GM12878 (cell line): ENCODE data around the gene TMPRSS6. TPM values are rescaled to one million over a fixed set of nuclear protein-coding genes. Genes with fewer than 3 reads are reported as not detected.

Experiments
- ATAC-seq: fragments of 200-7000 bp; cut with Tn5 transposase; 3 replicates; pipeline ENCODE4 v1.9.1; 2020; ENCODE audit warnings: mild to moderate bottlenecking, moderate library complexity
- BruUV-seq: library from RNA; stranded (reverse); fragments of 400-500 nt; replicated peaks from 2 replicates; lab custom pipeline; 2021; lab: Mats Ljungman, UMichigan
- CTCF ChIA-PET: fragments of 300-600 bp; sonication (Branson Sonifier 250); formaldehyde crosslinking; extraction: SDS; loops from one replicate; lab custom pipeline; 2021; ENCODE audit warnings: inconsistent platforms; lab: Yijun Ruan, JAX
- POLR2A ChIA-PET: fragments of 350-600 bp; formaldehyde crosslinking; extraction: SDS; loops from one replicate; lab custom pipeline; 2021; ENCODE audit warnings: inconsistent platforms; lab: Charles Lee
- RAD21 ChIA-PET: fragments of 300-600 bp; sonication (Branson Sonifier 250); formaldehyde crosslinking; loops from one replicate; lab custom pipeline; 2023; ENCODE audit warnings: antibody characterized with exemption; ENCODE audit not compliant: unreplicated experiment; lab: Charles Lee
- SMC1A ChIA-PET: fragments of 300-600 bp; sonication (Branson Sonifier 250); formaldehyde crosslinking; loops from one replicate; lab custom pipeline; 2023; ENCODE audit not compliant: unreplicated experiment, uncharacterized antibody; lab: Charles Lee
- DNase-seq: peaks from one replicate; pipeline ENCODE4 v3.0.0-alpha.2; 2011; ENCODE audit warnings: low read depth, low spot score
- FAIRE-seq: peaks from 3 replicates; lab custom pipeline; 2011; peaks lifted over from hg19 to GRCh38; lab: Jason Lieb, UNC
- H2AFZ ChIP-seq: 2 replicates; pipeline ENCODE4 v1.6.0; 2011; ENCODE audit warnings: low read depth, low read length, control low read depth; ENCODE audit not compliant: control insufficient read depth
- H3K27ac ChIP-seq: 2 replicates; pipeline ENCODE4 v1.5.1; 2011; ENCODE audit warnings: control low read depth; ENCODE audit not compliant: control insufficient read depth, insufficient read depth
- H3K27me3 ChIP-seq, 2 experiments: replicated peaks in 1 of 2; 2 replicates each; pipeline versions ENCODE4 v1.6.0 to v1.6.1; 2011; ENCODE audit warnings: low read length in 1 of 2; ENCODE audit not compliant: control insufficient read depth in 2 of 2, insufficient read depth in 2 of 2
- H3K36me3 ChIP-seq, 2 experiments: 2 replicates each; pipeline ENCODE4 v1.5.1; 2011; ENCODE audit warnings: low read length in 1 of 2; ENCODE audit not compliant: control insufficient read depth in 2 of 2, insufficient read depth in 2 of 2
- H3K4me1 ChIP-seq: 2 replicates; pipeline ENCODE4 v1.6.1; 2011; ENCODE audit warnings: mild to moderate bottlenecking, low read length, moderate library complexity, mixed read lengths; ENCODE audit not compliant: control insufficient read depth, insufficient read depth
- H3K4me2 ChIP-seq: 2 replicates; pipeline ENCODE4 v1.6.0; 2011; ENCODE audit warnings: control low read depth; ENCODE audit not compliant: control insufficient read depth, insufficient read depth
- H3K4me3 ChIP-seq: fragments of 200-600 bp; sonication (generic); 2 replicates; pipeline ENCODE4 v1.5.1; 2016
- H3K79me2 ChIP-seq: 2 replicates; pipeline ENCODE4 v1.6.0; 2011; ENCODE audit warnings: low read length; ENCODE audit not compliant: control insufficient read depth, insufficient read depth
- H3K9ac ChIP-seq: 2 replicates; pipeline ENCODE4 v1.8.0; 2011; ENCODE audit warnings: low read length, control low read depth, mixed read lengths; ENCODE audit not compliant: control insufficient read depth, insufficient read depth
- H3K9me3 ChIP-seq: replicated peaks from 3 replicates; pipeline ENCODE4 v1.5.1; 2011; ENCODE audit warnings: mild to moderate bottlenecking, low read length; ENCODE audit not compliant: control insufficient read depth, insufficient read depth
- H4K20me1 ChIP-seq: 2 replicates; pipeline ENCODE4 v1.6.0; 2011; ENCODE audit not compliant: control insufficient read depth, insufficient read depth
- POLR2AphosphoS5 ChIP-seq: IDR thresholded peaks from 2 replicates; pipeline ENCODE4 v1.6.1; 2011; ENCODE audit warnings: mild to moderate bottlenecking, low read length, inconsistent platforms
- ZNF622 ChIP-seq: fragments of 450-650 bp; IDR thresholded peaks from 2 replicates; pipeline ENCODE4 v1.6.1; 2017; ENCODE audit warnings: mild to moderate bottlenecking, inconsistent platforms
- WGBS: methylation state at CpG from one replicate; pipeline ENCODE4 v1.1.6; 2016; ENCODE audit warnings: low lambda C conversion rate; ENCODE audit not compliant: insufficient replicate concordance, insufficient coverage; ENCODE audit errors: missing lambda C conversion rate; 5-methylcytosine and 5-hydroxymethylcytosine counted together
- in situ Hi-C: fragments of 300-500 bp; cut with MboI; formaldehyde crosslinking; loops from 9 replicates; pipeline ENCODE4 v1.14.3; 2018; ENCODE audit warnings: mixed read lengths
- intact Hi-C: fragments of 100-400 bp; cut with micrococcal nuclease; formaldehyde crosslinking; loops from one replicate; pipeline ENCODE4 v1.14.2; 2022; ENCODE audit not compliant: unreplicated experiment
- polyA plus RNA-seq, 11 experiments: library from polyadenylated mRNA; depleted of rRNA in 4 of 11; unstranded in 6 of 11; stranded (reverse) in 5 of 11; fragments of >200 nt; fragmentation: Nextera tagmentation in 4 of 11; fragmentation: Illumina TruSeq in 1 of 11; extraction: Ambion mirVana in 4 of 11; extraction: Trizol in 1 of 11; gene quantifications; 1 replicate in 1 of 11; 2 replicates in 10 of 11; pipeline versions ENCODE4 v1.2.1 to v1.2.3, GENCODE V29; 2011 to 2016; ENCODE audit warnings: inconsistent platforms in 2 of 11, missing spikeins in 2 of 11, low read depth in 1 of 11
- total RNA-seq, 4 experiments: library from RNA; depleted of rRNA in 3 of 4; stranded (reverse); fragments of >200 nt in 3 of 4; fragmentation: Illumina TruSeq in 1 of 4; extraction: Trizol in 1 of 4; gene quantifications; 2 replicates each; pipeline versions ENCODE4 v1.2.1 to v1.2.3, GENCODE V29; 2013 to 2021
- TF ChIP-seq, protein P1 (sequence below): IDR thresholded peaks from 2 replicates; pipeline ENCODE4 v1.6.1; 2011; ENCODE audit warnings: low read depth, low read length, improper control_type of control experiment, borderline replicate concordance
- TF ChIP-seq, protein P2 (sequence below): fragments of 450-650 bp; IDR thresholded peaks from 2 replicates; pipeline ENCODE4 v1.6.1; 2018; ENCODE audit warnings: borderline replicate concordance, mild to moderate bottlenecking; ENCODE audit not compliant: partially characterized antibody

Gene TMPRSS6
- total and polyA plus RNA-seq, 10 of the 15 experiments (the other 5 are each of a cell fraction or from before 2014, with no cell fraction given), result 0.06 to 0.69 (median 0.19) TPM; not detected in 6

DNA sequence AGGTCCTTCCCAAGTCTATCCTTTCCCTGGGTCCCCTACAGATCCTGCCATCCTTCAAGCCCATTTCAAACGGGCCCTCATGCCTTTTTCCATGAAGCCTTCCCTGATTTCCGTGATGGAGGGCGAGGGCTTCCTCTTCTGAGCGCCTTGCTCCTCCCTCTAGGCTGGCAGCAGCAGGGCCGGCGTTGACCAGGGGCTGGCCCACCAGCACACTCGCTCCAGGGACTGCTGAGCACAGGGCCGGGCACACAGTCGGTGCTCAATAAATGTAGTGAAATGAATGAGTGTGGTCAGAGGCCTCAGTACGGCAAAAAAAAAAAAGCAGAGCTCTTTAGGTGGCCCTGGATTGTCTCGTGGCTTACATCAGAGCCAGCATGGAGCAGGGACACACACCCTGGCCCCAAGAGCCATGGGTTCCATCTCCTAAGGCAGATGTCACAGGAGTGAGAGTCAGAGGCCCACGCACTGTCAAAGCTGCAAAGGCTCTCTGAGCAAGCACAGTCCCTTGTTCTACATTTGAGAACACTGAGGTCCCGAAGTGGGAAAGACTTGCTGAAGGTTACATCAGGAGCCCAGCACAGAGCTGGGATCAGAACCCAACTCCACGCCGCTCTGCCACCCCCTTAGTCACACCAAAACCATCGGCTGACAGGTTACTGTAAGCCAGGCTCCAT, 37.1 kb upstream of the TMPRSS6 start:
- POLR2A ChIA-PET, result interaction anchor here (0.8 to 7.0 kb wide), 4 partner anchors 10 to 84 kb away, joined by 3 to 128 read pairs (median 4); partner anchors contain the start of gene TMPRSS6
- H4K20me1 ChIP-seq, result peaks cover 2% of the 10 kb centered on the region; the same call in 1 of the 2 replicates
- no peak for FAIRE-seq
- H3K36me3 ChIP-seq, result peaks cover 5 to 24% of the 10 kb centered on the region in 2 experiments
- peaks cover 18% of the 10 kb centered on the region for H3K4me1 ChIP-seq
- peaks cover under 1% of the 10 kb centered on the region; the same call in 2 of the 3 replicates for H3K9me3 ChIP-seq
- peak overlapping the region; percentile 88 for H3K9ac ChIP-seq
- peaks cover 62% of the 10 kb centered on the region for H3K79me2 ChIP-seq
- BruUV-seq, result no TSS peak
- H3K27ac ChIP-seq, result peak overlapping the region; percentile 94
- in situ Hi-C loops (no loop called here), intact Hi-C loops (loop anchor here (5.0 to 10.0 kb wide), 2 partner anchors 48 to 69 kb away; no protein-coding TSS in a partner anchor)
- no peaks in the 10 kb centered on the region for H3K27me3 ChIP-seq
- WGBS, result 24% methylated on average over 16 of the region's 16 CpGs
- TF ChIP-seq, protein P1, sequence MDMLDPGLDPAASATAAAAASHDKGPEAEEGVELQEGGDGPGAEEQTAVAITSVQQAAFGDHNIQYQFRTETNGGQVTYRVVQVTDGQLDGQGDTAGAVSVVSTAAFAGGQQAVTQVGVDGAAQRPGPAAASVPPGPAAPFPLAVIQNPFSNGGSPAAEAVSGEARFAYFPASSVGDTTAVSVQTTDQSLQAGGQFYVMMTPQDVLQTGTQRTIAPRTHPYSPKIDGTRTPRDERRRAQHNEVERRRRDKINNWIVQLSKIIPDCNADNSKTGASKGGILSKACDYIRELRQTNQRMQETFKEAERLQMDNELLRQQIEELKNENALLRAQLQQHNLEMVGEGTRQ, result no peak
- TF ChIP-seq, protein P2, sequence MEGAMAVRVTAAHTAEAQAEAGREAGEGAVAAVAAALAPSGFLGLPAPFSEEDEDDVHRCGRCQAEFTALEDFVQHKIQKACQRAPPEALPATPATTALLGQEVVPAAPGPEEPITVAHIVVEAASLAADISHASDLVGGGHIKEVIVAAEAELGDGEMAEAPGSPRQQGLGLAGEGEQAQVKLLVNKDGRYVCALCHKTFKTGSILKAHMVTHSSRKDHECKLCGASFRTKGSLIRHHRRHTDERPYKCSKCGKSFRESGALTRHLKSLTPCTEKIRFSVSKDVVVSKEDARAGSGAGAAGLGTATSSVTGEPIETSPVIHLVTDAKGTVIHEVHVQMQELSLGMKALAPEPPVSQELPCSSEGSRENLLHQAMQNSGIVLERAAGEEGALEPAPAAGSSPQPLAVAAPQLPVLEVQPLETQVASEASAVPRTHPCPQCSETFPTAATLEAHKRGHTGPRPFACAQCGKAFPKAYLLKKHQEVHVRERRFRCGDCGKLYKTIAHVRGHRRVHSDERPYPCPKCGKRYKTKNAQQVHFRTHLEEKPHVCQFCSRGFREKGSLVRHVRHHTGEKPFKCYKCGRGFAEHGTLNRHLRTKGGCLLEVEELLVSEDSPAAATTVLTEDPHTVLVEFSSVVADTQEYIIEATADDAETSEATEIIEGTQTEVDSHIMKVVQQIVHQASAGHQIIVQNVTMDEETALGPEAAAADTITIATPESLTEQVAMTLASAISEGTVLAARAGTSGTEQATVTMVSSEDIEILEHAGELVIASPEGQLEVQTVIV, result no peak
- 0 out of 2 replicates have a peak, but pooled peaks have one; percentile 6 for TF ChIP-seq POLR2AphosphoS5
- TF ChIP-seq ZNF622, result no peak
- ATAC-seq, result no peak
- H2AFZ ChIP-seq, result no peak overlapping the region
- SMC1A ChIA-PET, result interaction anchor here (0.6 to 12.5 kb wide), 9 partner anchors 18 to 67 kb away, joined by 3 to 203 read pairs (median 4); no protein-coding TSS in a partner anchor
- DNase-seq, result no peak
- peak overlapping the region; percentile 82 for H3K4me2 ChIP-seq
- H3K4me3 ChIP-seq, result peak overlapping the region; percentile 99
- RAD21 ChIA-PET, result interaction anchor here (0.8 to 7.9 kb wide), 10 partner anchors 16 to 113 kb away, joined by 3 to 158 read pairs (median 12); no protein-coding TSS in a partner anchor
- CTCF ChIA-PET, result interaction anchor here (0.6 to 7.1 kb wide), 11 partner anchors 15 to 489 kb away, joined by 3 to 116 read pairs (median 6); no protein-coding TSS in a partner anchor
